Measurements from ENCODE around the gene OSBPL1A. TPM values are rescaled to one million over a fixed set of nuclear protein-coding genes. Genes with fewer than 3 reads are reported as not detected.
A peak's percentile ranks its signal among the peaks of the same experiment; 100 is the strongest.

OSBPL1A gene
- total and polyA plus RNA-seq, 2 of the 8 experiments (the other 6 are each of a cell fraction or from before 2014, with no cell fraction given), result 53.2 to 74.9 TPM

GRCh38 chr18:24271381-24272228 is 126.0 kb downstream of the OSBPL1A start (continued):
- TF ChIP-seq SP1 (IDR thresholded peaks at IDR 0.05; ENCODE audit: low read depth, low read length) (peak; percentile 61; the same call in 1 of the 2 replicates), GTF2F1 (IDR thresholded peaks at IDR 0.05; ENCODE audit: borderline replicate concordance, low read depth, low read length) (no peak), POLR2A (IDR thresholded peaks at IDR 0.05; ENCODE audit: control extremely low read depth in 1 of 2, low read depth in 2 of 2, low read length in 2 of 2) (peak in 1 of 2 experiments; percentile 58; a peak in 1 of 3 replicates), SIRT6 (IDR thresholded peaks at IDR 0.05; ENCODE audit: low read length) (no peak), TEAD4 (IDR thresholded peaks at IDR 0.05; ENCODE audit: low read depth, low read length) (no peak), JUN (IDR thresholded peaks at IDR 0.05; ENCODE audit: low read depth, low read length) (no peak), CBX8 (IDR thresholded peaks at IDR 0.05; ENCODE audit: borderline replicate concordance, low read depth, low read length) (no peak), CTCF (IDR thresholded peaks at IDR 0.05; ENCODE audit: control extremely low read depth in 1 of 3, insufficient read depth in 1 of 3, low read depth in 1 of 3, low read length in 3 of 3) (peak; percentile 20 to 38 (median 31); a peak in 3 of 4 replicates), GABPA (IDR thresholded peaks at IDR 0.05; ENCODE audit: borderline replicate concordance, insufficient read depth, low read length) (0 out of 2 replicates have a peak, but pooled peaks have one; percentile 39), SAP30 (IDR thresholded peaks at IDR 0.05; ENCODE audit: insufficient read depth, insufficient replicate concordance, low read length) (no peak), MAFK (IDR thresholded peaks at IDR 0.05; ENCODE audit: low read depth, low read length) (no peak), SRF (IDR thresholded peaks at IDR 0.05; ENCODE audit: low read depth, low read length) (no peak), NRF1 (IDR thresholded peaks at IDR 0.05; ENCODE audit: low read depth, low read length) (no peak), RFX5 (IDR thresholded peaks at IDR 0.05; ENCODE audit: borderline replicate concordance, low read depth, low read length) (no peak), MAX (IDR thresholded peaks at IDR 0.05) (no peak), EGR1 (IDR thresholded peaks at IDR 0.05; ENCODE audit: borderline replicate concordance, low read depth, low read length) (peak; percentile 47; the same call in 1 of the 2 replicates), POU5F1 (IDR thresholded peaks at IDR 0.05; ENCODE audit: low read depth, low read length) (no peak), NANOG (IDR thresholded peaks at IDR 0.05; ENCODE audit: insufficient read depth, low read depth, low read length, poor library complexity, severe bottlenecking) (no peak), ZNF274 (IDR thresholded peaks at IDR 0.05; ENCODE audit: borderline replicate concordance, extremely low read depth, low read length) (no peak), SIX5 (IDR thresholded peaks at IDR 0.05; ENCODE audit: low read depth, low read length) (no peak), CEBPB (IDR thresholded peaks at IDR 0.05; ENCODE audit: low read depth, low read length) (no peak), RBBP5 (IDR thresholded peaks at IDR 0.05; ENCODE audit: borderline replicate concordance, low read depth, low read length) (peak; percentile 81; the same call in 1 of the 2 replicates)
